Left renal pelvis (tissue), 4 donors: ENCODE measurements around the gene GNS. TPM values are rescaled to one million over a fixed set of nuclear protein-coding genes. Genes with fewer than 3 reads are reported as not detected.
"Not testable (repeated sequence)": the region's sequence is repeated elsewhere in the genome, so short reads cannot be mapped to it uniquely, and the experiment has no call there.

ENCODE experiments used
- DNase-seq, 4 donors: peaks; one replicate each; pipeline ENCODE4 v3.0.0-alpha.2; 2013; ENCODE audit warnings: low read depth in 4 of 4, low spot score in 3 of 4
- polyA plus RNA-seq, 4 donors: library from polyadenylated mRNA; unstranded; fragments of 120-200 nt; gene quantifications; one replicate each; pipeline ENCODE4 v1.2.1, GENCODE V29; 2013; ENCODE audit not compliant: insufficient read length in 4 of 4

Gene GNS
- polyA plus RNA-seq, 4 donors, result 135 to 183 (median 151) TPM

DNA sequence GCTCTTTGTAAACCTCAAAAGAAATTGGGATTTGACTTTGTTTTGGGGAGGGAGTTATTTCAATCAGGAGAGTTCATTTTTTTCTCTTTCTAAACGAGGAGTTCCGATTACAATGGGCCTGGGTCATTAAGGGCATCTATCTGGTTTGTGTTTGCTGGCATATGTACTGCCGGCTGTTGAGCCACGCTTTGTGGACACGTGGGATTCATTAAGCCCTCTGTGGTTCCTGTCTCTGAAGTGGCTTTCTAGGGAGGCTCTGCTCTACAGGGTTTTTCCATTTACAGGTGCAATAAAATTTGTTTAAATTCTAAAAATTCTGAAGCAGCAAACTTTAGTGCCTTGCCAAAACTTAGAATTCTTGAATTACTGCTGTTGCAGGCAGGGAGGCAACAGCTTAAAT lies 57.9 kb downstream of the GNS start:
- DNase-seq, result no peak

DNA sequence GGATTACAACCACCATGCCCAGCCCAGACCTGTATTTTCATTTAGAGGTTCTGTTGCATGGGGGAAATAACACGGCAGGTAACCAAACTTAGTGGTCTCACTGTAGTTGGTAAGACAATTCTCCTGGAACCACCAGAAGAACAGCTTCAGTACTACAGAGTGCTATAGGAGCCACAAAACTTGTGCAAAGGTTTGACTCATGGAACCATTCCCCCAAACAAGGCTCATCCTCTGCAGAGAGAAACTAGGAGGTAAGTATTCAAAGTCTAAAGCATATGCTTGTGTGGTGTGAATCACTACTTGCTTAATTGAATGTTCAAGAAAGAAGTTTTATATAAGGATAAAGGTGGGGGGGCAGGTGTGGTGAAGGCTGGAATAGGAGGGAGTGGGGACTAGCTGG lies 58.7 kb downstream of the GNS start:
- DNase-seq, result no peak

- DNase-seq, result no peak
Measured at GRCh38 chr12:64699504-64700115, 59.6 kb downstream of the GNS start.

GRCh38 chr12:64696080-64696741 lies 63.0 kb downstream of the GNS start:
- DNase-seq, result peak in 1 of 4 donors; percentile 39

DNA sequence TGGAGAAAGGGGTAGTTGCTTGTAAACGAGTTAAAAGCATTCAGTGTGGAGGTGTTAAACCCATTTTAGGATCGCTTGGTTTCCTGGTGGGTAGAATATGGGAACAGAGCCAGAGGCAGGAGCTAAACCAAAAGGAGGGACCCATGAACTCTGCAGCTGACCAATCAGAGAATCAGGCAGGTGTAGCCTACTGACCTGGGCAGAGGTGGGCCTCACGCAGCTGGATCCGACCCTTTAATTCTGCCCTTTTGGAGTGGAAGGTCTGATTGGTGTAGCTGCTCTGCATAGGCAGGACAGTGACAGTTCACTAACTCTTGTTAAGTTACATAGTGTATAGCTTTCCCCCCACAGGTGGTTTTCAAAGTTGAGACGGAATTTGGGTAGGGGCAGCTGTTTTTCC lies 63.7 kb downstream of the GNS start:
- DNase-seq, result no peak

DNA sequence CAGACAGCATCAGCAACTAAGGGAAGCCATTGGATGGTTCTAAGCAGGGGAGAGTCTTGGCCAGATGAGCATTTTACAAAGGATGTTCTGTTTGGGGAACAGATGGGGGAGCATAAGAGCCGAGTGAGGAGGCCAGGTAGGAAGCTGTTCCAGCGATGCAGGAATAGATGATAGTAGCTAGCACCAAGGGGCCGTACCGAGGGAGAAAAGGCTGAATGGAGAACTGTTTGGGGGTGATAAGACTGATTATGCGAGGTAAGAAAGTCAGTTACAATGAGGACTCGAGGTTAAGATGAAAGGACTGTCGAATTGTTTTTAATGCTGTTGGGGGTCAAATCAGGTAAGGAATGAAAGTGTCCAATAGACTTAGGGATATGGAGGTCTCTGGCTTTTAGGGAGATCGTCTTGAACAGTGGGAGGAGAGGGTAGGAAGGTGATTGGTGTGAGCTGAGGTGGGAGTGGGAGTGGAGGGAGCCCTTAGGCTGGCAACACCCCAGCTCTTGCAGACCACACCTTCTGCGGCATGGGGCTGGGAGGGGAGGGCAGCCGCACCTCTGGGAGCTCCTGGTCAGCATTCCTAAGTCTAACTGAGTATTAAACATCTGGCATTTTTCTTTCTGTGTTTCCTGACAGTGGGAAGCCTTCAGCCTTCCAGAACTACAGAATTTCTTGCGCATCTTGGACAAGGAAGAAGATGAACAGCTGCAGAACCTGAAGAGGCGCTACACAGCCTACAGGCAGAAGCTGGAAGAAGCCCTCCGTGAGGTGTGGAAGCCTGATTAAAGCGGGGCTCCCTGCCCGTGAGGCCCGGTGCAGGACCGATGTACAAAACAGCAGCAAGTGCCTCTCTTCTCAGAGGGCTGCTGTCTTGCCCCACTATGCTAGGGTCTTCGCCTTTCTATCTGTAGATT lies 64.8 kb downstream of the GNS start:
- no peak for DNase-seq

- peak in 2 of 4 donors; percentile 44 to 54 for DNase-seq
Measured at GRCh38 chr12:64691795-64692583, 67.2 kb downstream of the GNS start.

DNA sequence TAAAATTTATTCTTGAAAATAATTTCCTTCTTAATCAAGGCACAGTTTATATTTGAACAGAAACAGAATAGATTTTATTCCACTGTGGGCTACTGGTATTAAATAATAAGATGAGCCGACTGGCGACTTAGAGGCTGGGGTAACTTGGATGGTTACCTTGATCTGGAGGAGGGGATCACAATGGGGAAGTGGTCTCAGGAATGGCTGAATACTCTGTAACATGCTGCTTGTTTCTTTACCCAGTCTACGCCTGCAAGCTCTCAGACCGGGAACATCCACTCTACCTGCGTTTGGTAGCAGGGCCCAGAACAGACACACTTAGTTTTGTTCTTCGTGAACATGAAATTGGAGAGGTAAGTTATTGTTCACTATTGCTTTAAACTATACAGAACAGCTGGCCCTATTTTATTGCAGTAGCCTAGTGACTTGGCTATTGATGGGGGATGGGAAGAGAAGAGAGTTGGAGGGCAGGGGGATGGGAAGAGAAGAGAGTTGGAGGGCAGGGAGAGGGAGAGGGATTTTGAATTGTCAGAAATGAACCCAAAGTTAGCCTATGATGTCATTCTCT lies 67.9 kb downstream of the GNS start:
- DNase-seq, result no peak

GRCh38 chr12:64690236-64690635 lies 69.0 kb downstream of the GNS start:
- DNase-seq, result not testable (repeated sequence)

- DNase-seq, result no peak
Measured at GRCh38 chr12:64688715-64689114, 70.5 kb downstream of the GNS start.

DNA sequence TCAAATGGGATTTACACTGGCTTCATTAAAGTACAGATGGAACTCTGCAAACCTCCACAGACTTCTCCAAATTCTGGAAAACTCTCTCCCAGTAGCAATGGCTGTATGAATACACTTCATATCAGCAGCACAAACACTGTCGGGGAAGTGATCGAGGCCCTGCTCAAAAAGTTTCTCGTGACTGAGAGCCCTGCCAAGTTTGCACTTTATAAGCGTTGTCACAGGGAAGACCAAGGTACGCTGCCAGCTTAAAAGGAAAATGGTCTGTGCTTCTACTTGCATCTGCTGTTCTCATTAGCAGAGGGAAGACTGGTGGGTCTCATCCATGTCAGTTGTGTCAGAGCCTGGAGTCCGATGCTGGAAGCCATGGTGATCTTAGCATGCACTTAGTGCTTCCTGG lies 71.0 kb downstream of the GNS start:
- DNase-seq, result no peak

DNA sequence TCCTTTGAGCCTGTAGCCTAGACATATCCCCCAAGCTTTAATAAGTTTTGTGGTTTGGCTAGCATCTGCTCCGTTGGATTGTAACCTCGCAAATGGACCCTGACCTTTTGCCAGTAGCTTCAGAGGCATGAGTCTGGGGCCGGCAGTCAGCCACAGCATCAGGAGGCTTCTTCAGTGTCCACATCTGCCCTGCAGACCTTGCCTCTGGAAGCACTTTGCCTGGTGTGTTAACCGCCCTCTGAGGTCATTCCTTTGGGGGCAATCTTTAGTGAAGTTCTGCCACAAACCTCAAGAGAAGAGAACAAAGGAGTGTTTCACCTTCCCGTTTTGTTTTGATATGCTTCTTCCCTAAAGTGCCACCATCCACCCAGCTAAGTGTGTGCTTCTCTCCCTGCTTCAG lies 71.4 kb downstream of the GNS start:
- DNase-seq, result no peak

DNA sequence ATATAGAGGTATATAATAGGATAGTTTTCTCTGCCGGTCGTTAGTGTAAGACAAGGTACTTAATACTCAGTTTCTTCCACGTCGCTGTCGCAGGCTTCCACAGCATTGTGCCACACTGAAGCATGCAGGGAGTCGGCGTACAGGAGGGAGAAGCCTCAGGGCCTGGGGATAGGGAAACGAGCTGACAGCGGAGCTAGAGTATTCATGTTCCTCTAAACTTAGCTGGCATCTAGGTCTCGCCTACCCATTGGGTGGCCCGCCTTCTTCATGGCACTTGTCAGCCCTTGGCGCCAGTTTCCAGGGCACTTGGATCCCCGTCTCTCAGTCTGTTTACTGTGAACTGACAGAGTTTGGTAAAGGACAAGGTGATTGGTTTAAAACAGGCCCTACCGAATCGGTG lies 73.6 kb downstream of the GNS start:
- DNase-seq, result no peak

DNA sequence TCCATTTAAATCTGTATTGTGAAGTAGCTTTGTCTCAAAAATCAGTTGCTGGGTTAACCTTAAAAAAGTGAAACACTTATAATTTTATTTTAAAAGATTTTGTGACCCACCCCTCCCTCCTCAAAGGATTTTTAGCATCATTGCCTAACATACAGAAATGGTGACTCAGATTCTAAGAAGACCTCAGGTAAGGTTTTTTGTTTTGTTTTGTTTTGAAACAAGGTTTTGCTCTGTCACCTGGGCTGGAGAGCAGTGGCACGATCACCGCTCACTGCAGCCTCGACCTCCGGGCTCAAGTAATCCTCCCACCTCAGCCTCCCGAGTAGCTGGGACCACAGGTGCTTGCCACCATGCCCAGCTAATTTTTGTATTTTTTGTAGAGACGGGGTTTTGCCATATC lies 74.2 kb downstream of the GNS start:
- no peak for DNase-seq

DNA sequence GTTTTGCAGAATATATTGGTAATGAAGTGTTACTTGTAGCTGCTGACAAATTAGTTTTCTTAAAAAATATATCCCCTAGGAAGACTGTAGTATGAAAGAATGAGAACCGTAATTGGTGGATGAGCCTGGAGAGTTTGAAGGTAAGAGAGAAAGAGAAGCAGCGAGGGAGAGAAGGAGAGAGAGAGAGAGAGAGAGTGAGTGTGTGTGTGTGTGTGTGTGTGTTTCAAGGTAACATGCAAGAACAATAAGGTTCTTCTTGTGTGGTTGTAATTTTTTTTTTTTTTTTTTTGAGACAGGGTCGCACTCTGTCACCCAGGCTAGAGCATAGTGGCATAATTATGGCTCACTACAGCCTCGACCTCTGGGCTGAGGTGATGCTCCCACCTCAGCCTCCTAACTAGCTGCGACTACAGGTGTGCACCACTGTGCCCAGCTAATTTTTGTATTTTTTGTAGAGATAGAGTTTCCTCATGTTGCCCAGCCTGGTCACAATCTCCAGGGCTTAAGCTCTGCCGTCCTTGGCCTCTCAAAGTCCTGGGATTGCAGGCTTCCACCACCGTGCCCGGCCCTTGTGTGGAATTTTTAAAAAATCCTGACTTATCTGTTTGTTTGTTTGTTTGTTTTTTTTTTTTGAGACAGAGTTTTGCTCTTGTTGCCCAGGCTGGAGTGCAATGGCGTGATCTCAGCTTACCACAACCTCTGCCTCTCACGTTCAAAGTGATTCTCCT lies 75.2 kb downstream of the GNS start:
- no peak for DNase-seq

DNA sequence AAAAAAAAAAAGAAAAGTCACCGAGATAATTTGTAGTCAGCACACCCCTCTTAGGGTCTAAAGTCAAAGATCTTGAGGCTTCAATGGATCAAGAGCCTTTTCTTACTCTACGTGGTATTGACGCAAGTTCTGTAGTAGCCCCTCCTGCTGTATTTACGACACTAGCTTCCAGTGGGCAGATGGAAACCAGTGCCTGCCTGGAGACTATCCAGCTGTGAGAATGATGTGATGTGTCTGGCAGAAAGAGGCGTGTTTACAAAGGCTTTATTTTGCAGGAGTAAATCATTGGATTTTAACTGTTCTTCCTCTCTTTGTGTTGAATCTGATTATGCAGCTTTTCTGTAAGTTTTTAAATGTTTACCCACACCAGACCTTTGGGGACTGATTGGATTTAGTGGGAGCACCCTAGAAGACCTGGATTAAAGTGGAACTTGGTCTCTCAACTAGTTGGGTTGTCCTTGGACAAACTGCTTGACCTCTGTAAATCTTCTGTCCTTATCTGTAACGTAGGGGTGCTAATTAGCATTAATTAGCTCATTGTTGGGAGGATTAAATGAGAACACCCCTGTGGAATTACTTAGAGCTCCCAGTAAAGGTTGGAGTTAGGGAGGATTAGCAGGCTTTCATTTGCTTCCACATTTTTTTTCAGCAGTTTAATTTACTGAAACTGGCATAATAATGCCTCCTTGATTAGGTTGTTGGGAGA lies 76.5 kb downstream of the GNS start:
- peak in 1 of 4 donors; percentile 63 for DNase-seq

DNA sequence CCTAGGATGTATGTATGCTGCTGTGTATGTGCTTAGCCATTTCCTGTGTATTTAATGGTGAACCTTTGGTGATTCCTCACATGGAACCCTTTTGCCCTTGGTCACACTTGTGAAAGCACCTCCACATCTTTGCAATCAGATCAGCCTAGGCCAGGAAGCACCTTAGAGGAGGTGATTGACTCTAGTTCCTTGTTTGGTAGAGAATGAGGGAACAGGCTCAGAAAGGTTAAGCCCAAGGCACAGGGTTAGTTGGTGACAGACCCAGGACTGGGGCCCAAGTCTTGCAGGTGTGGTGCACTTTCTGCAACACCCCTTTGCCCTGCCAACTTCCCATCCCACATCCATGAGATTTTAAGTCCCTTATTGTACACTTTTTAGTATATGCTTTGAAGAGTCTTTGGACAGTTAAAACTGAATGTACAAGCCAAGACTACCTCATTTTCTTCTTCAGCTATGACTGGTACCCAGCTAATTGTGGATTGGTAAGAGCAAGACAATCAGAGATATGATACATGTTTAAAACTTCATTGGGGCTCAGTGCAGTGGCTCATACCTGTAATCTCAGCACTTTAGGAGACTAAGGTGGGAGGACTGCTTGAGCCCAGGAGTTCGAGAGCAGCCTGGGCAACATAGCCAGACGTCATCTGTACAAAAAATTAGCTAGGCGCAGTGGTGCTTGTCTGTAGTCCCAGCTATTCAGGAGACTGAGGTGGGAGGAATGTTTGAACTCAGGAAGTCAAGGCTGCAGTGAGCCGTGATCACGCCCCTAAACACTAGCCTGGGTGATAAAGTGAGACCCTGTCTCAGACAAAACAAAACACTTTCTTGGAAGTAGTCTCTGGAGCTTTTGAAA lies 77.8 kb downstream of the GNS start:
- DNase-seq, result no peak

DNA sequence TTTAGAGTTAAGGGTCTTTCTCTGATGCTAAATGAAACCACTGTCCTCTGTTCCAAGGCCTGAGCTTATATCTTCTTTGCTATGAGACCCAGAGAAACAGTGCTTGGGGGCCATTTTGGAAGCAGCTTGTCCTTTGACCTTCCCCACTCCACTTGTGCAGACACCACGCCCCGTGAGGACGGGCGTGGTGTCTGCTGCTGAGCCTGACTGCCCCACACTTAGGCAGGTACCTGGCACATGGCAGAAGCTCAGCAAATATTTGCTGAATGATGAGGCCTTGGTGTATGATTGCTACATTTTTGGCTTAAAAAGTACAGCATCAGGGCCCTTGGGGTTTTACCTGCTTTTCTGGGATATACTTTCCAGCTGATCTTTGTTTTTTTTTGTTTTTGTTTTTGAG lies 79.0 kb downstream of the GNS start:
- no peak for DNase-seq
